GM21526 (cell line): ENCODE results near the gene SYT3.

Experiments
- ATAC-seq: cut with Tn5 transposase; IDR thresholded peaks from one replicate; pipeline ENCODE4 v1.9.1; 2021; ENCODE audit warnings: moderate library complexity; ENCODE audit not compliant: unreplicated experiment, low FRiP score

Gene SYT3, protein sequence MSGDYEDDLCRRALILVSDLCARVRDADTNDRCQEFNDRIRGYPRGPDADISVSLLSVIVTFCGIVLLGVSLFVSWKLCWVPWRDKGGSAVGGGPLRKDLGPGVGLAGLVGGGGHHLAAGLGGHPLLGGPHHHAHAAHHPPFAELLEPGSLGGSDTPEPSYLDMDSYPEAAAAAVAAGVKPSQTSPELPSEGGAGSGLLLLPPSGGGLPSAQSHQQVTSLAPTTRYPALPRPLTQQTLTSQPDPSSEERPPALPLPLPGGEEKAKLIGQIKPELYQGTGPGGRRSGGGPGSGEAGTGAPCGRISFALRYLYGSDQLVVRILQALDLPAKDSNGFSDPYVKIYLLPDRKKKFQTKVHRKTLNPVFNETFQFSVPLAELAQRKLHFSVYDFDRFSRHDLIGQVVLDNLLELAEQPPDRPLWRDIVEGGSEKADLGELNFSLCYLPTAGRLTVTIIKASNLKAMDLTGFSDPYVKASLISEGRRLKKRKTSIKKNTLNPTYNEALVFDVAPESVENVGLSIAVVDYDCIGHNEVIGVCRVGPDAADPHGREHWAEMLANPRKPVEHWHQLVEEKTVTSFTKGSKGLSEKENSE

DNA sequence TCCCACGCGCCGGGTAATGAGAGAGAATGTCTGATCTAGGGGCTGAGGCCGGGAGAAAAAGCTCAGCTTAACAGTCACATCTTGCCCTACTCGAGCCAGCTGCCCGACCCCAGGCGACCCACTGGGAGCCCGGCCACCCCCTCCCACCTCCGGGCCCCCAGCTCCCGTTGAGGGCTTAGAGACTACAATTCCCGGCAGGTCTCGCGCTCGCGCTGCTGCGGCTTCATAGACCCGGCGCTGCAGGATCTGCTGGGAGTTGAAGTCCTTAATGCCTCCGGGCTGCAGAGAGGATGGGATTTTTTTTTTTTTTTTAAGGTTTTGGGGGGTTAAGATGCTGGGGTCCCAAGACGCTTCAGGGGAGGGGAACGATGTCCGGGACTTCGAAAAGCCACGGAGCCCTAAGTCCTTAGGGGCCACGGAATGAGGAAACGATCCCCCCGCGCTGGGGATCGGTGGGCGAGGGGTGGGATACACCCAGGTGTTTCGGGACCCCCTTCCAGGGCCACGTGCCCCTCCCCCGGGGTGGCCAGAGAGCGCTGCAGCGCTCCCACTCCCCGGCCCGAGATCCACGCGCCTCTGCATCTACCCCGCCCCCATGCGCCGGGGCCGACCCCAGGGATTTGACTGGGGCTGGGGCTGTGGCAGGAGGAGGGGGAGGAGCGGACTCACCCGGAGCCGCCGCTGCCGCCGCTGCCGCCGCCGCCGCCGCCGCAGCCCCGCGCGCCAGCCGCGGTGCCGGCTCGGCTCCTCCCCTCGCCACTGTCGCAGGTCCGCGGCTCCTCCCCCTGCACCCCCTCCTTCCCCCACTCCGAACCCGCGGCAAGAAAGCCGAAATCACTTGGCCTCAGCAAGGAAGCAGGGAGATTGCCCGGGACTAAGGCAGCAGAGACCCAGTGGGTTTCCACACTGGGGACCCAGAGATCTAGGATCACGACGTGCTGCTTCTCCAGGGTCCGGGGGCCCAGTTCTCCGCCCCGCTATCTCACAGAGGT lies at the start of gene SYT3:
TSS of gene SYT3 (minus strand) at position 761 of the 992 bp plus-strand sequence. CDS start 2,470 bp downstream, outside the sequence.
- no peak for ATAC-seq

DNA sequence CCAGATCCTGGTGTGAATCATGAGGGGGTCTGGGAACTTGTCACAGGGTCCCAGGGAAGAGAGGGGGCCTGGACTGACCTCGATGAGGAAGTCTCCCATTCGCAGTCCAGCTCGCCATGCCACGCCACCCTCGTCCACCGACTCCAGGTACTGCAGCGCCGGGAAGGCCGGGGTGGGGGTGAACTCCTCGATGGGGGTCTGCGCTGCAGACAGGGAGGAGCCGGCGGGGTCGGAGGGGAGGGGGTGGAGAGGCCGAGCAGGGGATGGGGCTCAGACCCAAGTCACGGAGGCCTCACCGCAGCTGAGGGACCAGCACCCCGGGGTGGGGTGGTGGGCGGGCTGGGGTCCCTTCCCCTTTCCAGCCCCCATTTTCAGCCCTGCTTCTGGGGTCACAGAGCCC lies 49.1 kb upstream of the SYT3 start:
- ATAC-seq = no peak

DNA sequence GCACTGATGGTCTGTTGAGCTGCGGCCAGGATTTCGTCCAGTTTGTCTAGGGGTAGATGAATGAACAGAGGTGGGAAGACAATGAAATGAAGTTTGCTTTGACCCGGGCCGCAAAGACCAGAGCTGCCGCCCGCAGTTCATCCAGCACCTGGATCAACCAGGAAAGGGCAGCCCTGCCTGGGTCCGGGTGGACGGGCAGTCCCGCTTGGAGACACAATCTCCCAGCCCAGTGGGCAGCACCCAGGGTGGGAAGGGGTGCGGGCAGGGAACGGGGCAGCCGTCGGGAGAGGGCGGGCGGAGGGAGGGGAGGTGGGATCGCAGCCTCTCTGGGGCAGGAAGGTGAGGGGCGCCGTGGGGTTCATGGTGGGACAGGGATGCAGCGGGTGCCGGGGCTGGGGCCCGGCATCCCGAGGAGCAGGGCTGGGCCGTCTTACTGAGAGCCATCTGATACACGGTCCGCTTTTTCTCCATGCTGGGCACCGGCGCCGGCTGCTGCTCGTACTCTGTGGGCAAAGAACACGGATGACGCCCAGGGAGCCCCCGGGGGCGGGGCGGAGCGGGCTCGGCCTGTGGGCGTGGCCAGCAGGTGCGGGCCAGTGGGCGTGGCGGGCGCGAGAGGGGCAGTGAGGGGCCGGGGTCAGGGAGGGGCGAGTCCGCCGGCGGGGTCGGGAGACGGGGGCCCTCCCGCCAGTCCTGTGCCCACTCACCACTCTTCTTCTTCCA lies 46.8 kb upstream of the SYT3 start:
- no peak for ATAC-seq

DNA sequence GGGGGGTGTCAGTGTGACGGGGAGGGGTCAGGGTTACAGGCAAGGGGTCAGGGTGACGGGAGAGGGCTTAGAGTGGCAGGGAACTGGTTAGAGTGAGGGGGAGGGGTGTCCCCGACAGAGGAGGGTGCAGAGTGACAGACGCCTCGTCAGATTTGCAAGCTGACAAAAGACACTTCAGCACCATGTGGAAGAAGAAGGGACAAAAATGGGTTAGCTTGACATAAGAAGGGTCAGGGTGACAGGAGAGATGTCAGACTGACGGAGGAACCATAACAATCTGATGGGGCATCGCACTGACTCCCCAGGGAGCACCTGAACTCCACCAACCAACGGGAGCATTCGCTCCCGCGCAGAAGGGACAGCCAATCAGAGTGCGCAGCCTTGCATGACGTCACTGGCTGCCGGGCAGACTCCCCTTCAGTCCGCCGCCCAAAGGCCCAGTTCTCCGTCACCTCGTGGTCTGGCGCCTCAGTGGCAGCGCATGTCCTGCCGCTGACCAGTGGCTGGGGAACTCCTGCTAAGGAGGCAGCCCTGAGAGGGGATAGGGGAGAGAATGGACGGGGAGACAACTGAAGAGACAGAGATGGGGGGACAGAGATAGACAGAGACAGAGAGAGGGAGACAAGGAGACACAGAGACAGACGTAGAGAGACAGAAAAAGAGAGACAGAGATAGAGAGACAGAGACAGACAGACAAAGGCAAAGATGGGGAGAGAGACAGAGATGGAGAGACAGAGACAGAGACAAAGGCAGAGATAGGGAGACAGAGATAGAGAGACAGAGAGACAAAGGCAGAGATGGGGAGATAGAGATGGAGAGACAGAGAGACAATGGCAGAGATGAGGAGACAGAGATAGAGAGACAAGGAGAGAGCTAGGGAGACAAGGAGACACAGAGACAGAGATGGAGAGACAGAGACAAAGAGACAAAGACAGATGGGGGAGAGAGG lies 39.8 kb upstream of the SYT3 start:
- no peak for ATAC-seq

DNA sequence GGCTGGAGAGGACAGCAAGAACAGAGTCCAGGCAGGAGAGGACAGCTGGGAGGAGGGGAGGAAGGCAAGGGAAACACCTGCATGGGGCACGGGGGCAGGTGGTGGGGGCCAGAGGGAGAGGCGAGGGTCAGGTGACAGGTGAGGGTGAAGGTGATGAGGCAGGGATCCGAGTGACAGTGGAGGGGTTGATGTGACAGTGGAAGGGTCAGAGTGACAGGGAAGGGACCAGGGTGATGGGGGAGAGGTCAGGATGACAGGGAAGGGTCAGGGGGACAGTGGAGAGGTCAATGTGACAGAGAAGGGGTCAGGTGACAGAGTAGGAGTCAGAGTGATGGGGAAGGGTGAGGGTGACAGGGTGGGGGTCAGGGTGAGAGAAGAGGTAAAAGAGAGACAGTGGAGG lies 38.6 kb upstream of the SYT3 start:
- ATAC-seq = no peak

DNA sequence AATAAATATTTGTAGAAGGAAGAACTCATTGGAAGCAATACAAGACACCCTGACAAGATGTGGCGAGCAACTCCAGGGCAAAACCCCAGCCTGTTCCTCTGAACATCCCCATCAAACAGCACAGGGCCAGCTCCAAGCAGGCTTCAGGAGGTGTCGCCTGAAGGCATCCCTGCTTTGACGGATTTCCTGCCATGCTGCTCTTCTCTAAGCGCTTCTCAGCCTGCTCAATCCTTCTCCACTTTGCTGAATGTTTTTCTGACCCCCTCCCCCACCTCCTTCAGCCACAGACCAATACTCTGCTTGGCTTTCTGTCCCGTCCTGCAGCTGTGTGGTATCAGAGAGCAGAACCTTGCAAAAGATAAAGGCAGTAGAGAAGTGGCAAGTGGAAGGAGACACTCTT lies 38.0 kb upstream of the SYT3 start:
- no peak for ATAC-seq

DNA sequence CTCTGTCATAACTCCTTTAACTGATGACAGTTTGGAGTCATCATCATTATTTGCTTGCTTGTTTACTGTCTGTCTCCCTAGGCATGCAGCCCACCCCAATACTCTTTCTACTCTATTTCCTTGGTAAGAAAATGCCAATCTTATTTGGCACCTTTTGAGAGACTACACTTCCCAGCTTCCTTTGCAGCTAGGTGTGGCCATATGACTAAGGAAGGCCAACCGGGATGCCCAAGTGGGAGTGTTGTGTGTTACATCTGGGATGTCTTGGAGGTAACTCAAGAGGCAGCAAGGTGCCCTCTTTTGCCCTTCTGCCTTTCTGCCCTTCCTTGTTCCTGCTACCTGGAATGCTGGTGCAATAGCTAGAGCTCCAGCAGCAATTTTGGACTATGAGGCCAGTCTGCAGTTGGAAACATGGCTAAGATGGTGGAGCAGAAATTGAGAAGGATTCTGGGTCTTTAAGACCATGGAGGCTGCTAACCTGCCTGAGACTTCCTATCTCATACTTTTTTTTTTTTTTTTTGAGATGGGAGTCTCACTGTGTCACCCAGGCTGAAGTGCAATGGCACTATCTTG lies 37.0 kb upstream of the SYT3 start:
- ATAC-seq = no peak

DNA sequence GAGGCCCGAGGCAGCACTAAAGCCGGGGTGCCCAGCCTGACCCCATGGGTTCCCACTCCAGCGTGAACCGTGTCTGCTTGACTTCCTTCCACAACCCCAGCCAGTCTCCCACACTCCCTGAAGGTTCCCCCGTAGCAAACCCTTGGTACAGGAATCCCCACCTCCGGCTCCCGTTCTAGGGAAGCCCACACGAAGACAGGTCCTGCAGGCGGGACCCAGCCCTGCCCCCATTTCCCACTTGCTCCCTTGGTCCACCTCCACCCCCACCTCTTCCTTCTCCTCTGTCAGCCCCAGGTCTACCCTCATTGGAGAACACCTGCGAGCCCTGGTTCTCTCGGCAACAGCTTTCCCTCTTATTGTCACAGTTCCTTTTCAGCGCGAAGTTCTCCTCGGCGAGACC lies 33.4 kb upstream of the SYT3 start:
- no peak for ATAC-seq

DNA sequence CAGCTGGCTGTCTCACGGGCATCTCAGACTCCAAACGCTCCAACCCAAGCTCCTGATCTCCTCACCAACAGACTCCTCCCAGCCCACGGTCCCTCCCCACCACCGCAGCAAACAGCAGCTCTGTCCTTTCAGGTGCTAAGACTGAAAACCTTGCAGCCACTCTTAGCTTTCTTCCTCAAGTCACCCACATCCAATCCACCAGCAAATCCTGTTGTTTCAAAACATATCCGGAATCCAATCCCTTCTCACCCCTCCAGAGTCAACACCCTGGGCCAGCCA lies 30.4 kb upstream of the SYT3 start:
- ATAC-seq = no peak

DNA sequence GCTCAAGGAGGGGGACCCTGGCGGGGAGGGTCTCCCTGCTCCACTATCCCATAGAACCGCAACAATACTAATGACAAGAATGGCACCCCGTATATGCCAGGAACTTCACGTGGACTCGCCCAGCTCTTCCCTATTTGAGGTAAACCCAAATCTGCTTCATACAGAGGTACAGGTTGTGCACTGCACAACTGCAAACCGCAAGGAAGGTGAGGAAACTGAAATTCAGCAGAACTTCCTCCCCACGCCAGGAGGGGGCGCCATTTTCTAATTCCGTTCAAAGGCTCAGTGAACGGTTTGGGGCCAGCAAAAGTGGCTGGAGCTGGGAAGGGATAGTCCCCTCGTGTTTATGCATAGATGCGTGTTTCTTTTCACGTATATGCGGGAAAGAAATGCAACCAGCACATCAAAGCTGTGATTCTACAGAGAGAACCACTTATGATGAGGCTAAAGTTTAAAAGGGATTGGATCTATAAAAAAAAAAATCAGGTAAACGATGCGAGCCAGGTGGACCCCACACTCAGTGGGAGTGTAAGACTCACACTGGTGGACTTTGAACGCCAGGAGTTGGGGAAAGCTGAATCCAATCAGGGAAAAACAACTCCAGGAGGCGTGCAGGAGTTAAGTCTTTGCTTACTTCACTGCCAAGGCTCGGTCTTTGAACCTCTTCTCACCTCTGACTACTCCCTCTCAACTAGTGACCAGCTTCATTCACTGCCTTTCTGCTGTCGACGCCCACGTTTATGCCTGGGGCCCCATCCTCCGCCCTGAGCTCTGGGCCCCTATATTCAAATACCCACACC lies 29.8 kb upstream of the SYT3 start:
- ATAC-seq = no peak

DNA sequence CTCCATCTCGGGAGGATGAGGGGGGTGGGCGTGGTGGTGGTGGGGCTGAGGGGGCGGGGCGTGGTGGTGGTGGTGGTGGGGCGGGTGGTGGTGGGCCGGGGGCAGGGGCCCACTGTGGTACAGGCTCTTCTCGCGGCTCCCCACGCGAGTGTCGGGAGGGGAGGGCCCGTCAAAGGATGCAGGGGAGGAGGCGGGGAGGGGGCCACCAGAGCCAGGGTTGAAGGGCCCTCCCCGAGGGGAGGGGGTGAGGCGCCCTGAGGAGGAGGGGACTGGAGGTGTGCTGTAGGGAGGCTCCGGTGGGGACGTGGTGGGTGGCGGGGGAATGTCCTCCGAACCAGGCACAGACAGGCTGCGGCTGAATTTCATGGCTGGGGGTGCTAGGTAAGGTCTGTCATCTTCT lies 29.2 kb upstream of the SYT3 start:
- ATAC-seq = no peak

DNA sequence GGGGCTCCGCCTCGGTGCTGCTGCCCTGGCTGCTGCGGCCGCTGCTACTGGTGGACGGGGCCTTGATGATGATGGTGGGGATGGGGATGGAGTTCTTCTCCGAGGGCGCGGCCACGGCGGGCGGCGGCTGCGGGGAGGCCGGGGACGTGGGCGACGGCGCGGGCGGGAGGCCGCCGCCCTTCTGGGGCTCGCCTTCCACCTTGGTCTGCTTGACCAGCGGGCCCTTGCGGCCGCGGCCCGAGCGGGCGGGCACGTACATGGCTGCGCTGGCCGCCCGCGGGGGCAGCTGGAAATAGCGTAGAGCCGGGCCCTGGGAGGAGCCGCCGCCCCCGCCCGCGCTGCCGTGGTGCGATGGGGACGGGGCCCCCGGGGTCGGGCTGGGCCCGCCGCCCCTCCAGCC lies 28.7 kb upstream of the SYT3 start:
- no peak for ATAC-seq

DNA sequence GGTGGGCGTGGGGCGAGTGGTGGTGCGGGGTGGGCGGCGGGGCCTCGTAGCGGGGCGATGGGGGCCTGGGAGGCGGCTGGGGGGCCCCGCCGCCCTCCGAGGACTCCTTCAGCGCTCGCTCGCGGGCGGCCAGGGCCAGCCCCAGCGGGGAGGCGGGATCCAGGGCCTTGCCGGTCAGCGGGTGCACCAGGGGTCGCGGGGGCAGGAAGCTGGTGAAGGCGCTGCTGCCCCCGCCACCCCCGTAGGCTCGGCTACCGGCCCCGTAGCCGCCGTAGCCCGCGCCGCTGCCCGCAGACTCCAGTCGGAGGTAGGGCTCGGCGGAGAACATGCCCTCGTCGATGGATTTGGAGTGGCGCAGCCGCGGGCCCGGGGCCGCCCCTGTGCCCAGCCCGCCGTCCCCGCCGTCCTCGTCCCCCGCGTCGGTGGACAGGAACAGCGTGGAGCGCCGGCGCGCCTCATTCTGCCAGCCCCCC lies 28.1 kb upstream of the SYT3 start:
- no peak for ATAC-seq

DNA sequence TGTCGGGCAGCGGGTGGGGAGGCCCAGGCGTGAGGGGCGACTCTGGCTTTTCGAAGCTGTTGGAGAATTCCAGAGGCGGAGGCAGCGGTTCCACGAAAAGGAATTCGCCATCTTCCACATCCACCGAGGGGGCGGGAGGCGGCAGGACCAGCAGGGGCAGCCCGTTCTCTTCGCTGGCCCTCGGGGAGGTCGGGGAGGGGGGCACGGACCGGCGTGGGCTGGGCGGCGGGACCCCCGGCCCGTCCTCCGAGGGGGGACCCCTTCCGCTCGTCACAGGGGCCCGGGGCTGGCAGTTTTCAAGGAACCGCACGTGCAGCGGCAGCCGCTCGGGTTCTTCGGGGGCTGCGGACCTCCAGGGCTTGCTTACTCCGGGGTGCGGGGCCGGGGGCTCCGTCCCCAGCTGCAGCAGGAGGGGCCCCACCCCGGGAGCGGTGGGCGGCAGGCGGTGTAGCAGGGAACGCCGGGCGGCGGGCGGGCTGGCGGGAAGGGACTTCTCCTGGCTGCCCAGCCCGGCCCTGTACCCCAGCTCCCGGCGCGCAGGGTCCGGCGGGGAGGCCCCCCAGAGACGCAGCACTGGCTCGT lies 27.6 kb upstream of the SYT3 start:
- no peak for ATAC-seq

DNA sequence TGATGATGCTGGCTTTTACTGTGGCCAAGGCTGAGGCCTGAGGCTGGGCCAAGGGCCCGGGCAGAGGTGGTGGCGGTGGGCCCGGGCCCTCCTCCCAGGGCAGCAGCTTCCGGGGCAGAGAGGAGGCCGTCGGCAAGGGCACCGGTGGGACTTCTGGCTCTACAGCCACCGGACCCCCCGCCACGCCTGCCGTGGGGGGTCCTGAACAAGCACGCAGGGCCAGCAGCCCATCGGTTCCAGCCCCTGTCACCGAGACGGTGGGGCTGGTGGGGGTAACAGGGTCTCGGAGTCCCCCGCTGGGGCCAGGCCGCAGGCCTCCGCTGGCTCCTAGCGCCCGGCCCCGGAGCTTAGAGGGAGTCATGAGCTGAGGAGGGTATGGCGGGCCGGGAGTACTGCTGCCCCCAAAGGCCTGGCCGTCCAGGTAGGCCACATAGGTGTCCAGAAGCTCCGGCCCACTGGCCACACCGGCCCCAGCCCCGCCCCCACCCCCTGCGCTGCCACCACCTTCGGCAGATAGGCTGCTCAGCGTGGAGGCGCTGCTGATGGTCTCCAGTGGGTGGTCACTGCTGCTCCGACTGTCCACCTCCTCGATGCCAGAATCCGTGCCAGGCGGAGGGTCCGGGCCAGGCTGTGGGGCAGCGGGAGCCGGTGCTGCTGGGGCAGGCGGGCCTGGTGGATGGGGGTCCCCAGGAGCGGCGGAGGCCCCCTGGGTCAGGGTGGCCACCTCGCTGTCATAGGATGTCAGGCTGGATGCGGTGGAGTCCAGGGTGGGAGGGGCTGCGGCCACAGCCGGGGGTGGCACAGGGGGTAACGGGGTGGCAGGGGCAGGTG lies 26.9 kb upstream of the SYT3 start:
- ATAC-seq = no peak

DNA sequence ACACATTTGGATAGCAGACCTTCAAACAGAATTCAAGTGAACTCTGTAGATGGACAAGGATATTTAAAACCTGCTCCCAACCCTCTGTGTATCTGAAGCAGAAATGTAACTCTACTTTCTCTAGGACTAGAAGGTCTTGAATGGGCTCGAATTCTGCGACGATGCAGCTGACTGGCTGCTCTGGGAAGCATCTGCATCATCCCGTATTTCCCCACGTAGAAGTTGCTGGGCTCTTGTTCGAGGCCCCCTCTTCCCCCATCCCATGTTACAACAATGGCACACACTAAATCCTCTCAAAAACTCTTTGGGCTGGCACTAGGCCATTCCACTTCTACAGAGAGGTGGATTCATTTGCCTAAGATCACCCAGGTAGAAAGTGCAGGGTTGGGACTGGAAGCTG lies 24.5 kb upstream of the SYT3 start:
- no peak for ATAC-seq

DNA sequence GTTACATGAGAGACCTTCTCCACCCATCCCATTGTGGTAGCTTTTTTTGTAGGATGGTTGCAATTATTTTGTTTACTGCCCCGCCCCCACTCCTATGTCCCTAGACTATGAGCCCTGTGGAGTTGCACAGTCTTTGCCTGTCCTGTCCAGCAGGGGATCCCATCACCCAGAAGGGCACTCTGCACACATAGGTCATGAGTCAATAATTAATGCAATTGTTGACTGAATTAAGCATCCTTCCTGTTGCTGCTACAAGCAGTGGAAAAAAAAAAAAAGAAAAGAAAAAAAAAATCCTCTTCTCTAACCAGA lies 23.8 kb upstream of the SYT3 start:
- no peak for ATAC-seq
